GM23338 (cell line): ENCODE data around the gene CXCL12. TPM values are rescaled to one million over a fixed set of nuclear protein-coding genes. Genes with fewer than 3 reads are reported as not detected.
A peak's percentile ranks its signal among the peaks of the same experiment; 100 is the strongest.

Experiments used
- ATAC-seq: fragments of 200-7000 bp; cut with Tn5 transposase; 3 replicates; pipeline ENCODE4 v1.9.1; 2020
- DNase-seq: peaks from one replicate; pipeline ENCODE4 v3.0.0-alpha.2; 2015; ENCODE audit warnings: low spot score
- H2AFZ ChIP-seq: fragments of 200-600 bp; sonication (generic); 2 replicates; pipeline ENCODE4 v1.8.0; 2016; ENCODE audit warnings: antibody characterized with exemption, mild to moderate bottlenecking, moderate library complexity
- H3F3A ChIP-seq: fragments of 200-600 bp; sonication (generic); replicated peaks from 2 replicates; pipeline ENCODE4 v1.8.0; 2017; ENCODE audit warnings: antibody characterized with exemption, mixed run types, low read depth
- H3K27ac ChIP-seq: fragments of 200-600 bp; sonication (generic); 2 replicates; pipeline ENCODE4 v1.6.1; 2016; ENCODE audit warnings: low read depth
- H3K27me3 ChIP-seq: fragments of 200-600 bp; sonication (generic); 2 replicates; pipeline ENCODE4 v1.8.0; 2016; ENCODE audit warnings: mild to moderate bottlenecking, mixed run types, moderate library complexity; ENCODE audit not compliant: insufficient read depth
- H3K36me3 ChIP-seq: fragments of 200-600 bp; sonication (generic); 2 replicates; pipeline ENCODE4 v1.8.0; 2016; ENCODE audit warnings: mild to moderate bottlenecking; ENCODE audit not compliant: insufficient read depth
- H3K4me1 ChIP-seq: fragments of 200-600 bp; sonication (generic); 2 replicates; pipeline ENCODE4 v1.8.0; 2016; ENCODE audit warnings: mild to moderate bottlenecking, moderate library complexity; ENCODE audit not compliant: insufficient read depth
- H3K4me2 ChIP-seq: fragments of 200-600 bp; sonication (generic); 2 replicates; pipeline ENCODE4 v1.7.1; 2017; ENCODE audit warnings: mixed run types
- H3K4me3 ChIP-seq: fragments of 200-600 bp; sonication (generic); 2 replicates; pipeline ENCODE4 v1.6.1; 2016; ENCODE audit warnings: mixed run types
- H3K79me2 ChIP-seq: fragments of 200-600 bp; sonication (generic); replicated peaks from 2 replicates; pipeline ENCODE4 v1.8.0; 2017; ENCODE audit warnings: mild to moderate bottlenecking; ENCODE audit not compliant: insufficient read depth
- H3K9me2 ChIP-seq: fragments of 200-600 bp; sonication (generic); 2 replicates; pipeline ENCODE4 v1.8.0; 2017; ENCODE audit not compliant: insufficient read depth
- H4K20me1 ChIP-seq: fragments of 200-600 bp; sonication (generic); replicated peaks from 2 replicates; pipeline ENCODE4 v1.8.0; 2017; ENCODE audit warnings: mild to moderate bottlenecking; ENCODE audit not compliant: insufficient read depth
- H3K27ac Mint-ChIP-seq: 2 replicates; pipeline ENCODE4 v1.8.0; 2020; ENCODE audit warnings: inconsistent platforms, mild to moderate bottlenecking, moderate library complexity, mixed read lengths
- H3K27me3 Mint-ChIP-seq: 3 replicates; pipeline ENCODE4 v1.8.0; 2022; ENCODE audit warnings: low read depth, mild to moderate bottlenecking, moderate library complexity, mixed read lengths, inconsistent platforms; ENCODE audit not compliant: insufficient read depth, poor library complexity
- H3K36me3 Mint-ChIP-seq: 3 replicates; pipeline ENCODE4 v1.8.0; 2021; ENCODE audit warnings: low read depth, mild to moderate bottlenecking, inconsistent platforms, moderate library complexity, mixed read lengths
- H3K4me1 Mint-ChIP-seq: 3 replicates; pipeline ENCODE4 v1.8.0; 2020; ENCODE audit warnings: mild to moderate bottlenecking, inconsistent platforms, mixed read lengths
- H3K4me3 Mint-ChIP-seq: 3 replicates; pipeline ENCODE4 v1.8.0; 2021; ENCODE audit warnings: moderate library complexity, mild to moderate bottlenecking, inconsistent platforms, mixed read lengths
- H3K9me3 Mint-ChIP-seq: 3 replicates; pipeline ENCODE4 v1.8.0; 2020; ENCODE audit warnings: moderate library complexity, mild to moderate bottlenecking, inconsistent platforms, mixed read lengths
- CREB1 ChIP-seq: fragments of 250-450 bp; sonication (Bioruptor Pico); IDR thresholded peaks from 2 replicates; pipeline ENCODE4 v1.5.0; 2020; ENCODE audit warnings: low read depth, mild to moderate bottlenecking, moderate library complexity
- CTCF ChIP-seq, 2 experiments: fragments of 200-600 bp in 1 of 2; sonication (generic) in 1 of 2; conservative IDR thresholded peaks; 2 replicates each; pipeline versions ENCODE4 v1.5.1 to v1.6.1; 2016 to 2017; ENCODE audit warnings: antibody characterized with exemption in 2 of 2, low read depth in 2 of 2, mild to moderate bottlenecking in 2 of 2, moderate library complexity in 1 of 2
- ETS1 ChIP-seq: IDR thresholded peaks from 2 replicates; pipeline ENCODE4 v1.6.1; 2016; ENCODE audit warnings: antibody characterized with exemption
- EZH2 ChIP-seq: fragments of 200-600 bp; sonication (generic); IDR thresholded peaks from one replicate; pipeline ENCODE4 v1.8.0; 2017; ENCODE audit warnings: antibody characterized with exemption, mild to moderate bottlenecking, low read depth; ENCODE audit not compliant: unreplicated experiment
- EZH2phosphoT487 ChIP-seq: fragments of 200-600 bp; sonication (generic); IDR thresholded peaks from one replicate; pipeline ENCODE4 v1.8.1; 2018; ENCODE audit warnings: antibody characterized with exemption; ENCODE audit not compliant: unreplicated experiment
- JUNB ChIP-seq: IDR thresholded peaks from one replicate; pipeline ENCODE4 v1.6.1; 2016; ENCODE audit warnings: antibody characterized with exemption; ENCODE audit not compliant: unreplicated experiment
- NANOG ChIP-seq: IDR thresholded peaks from 2 replicates; pipeline ENCODE4 v1.6.1; 2016; ENCODE audit warnings: antibody characterized with exemption, borderline replicate concordance
- POLR2AphosphoS5 ChIP-seq: IDR thresholded peaks from 2 replicates; pipeline ENCODE4 v1.6.1; 2016; ENCODE audit warnings: antibody characterized with exemption, low read depth
- REST ChIP-seq: IDR thresholded peaks from one replicate; pipeline ENCODE4 v1.6.1; 2018; ENCODE audit warnings: antibody characterized with exemption; ENCODE audit not compliant: unreplicated experiment
- STAT1 ChIP-seq: IDR thresholded peaks from one replicate; pipeline ENCODE4 v1.6.1; 2016; ENCODE audit warnings: antibody characterized with exemption; ENCODE audit not compliant: unreplicated experiment
- ZNF114 ChIP-seq: fragments of 250-450 bp; sonication (Bioruptor Pico); IDR thresholded peaks from 2 replicates; pipeline ENCODE4 v1.5.0; 2020; ENCODE audit warnings: mild to moderate bottlenecking, moderate library complexity
- ZNF331 ChIP-seq: fragments of 250-450 bp; sonication (Bioruptor Pico); IDR thresholded peaks from 2 replicates; pipeline ENCODE4 v1.5.0; 2020; ENCODE audit warnings: low read depth, mild to moderate bottlenecking, moderate library complexity
- ZNF462 ChIP-seq: fragments of 250-450 bp; sonication (Bioruptor Pico); IDR thresholded peaks from 2 replicates; pipeline ENCODE4 v1.5.0; 2020; ENCODE audit warnings: mild to moderate bottlenecking, moderate library complexity
- long read RNA-seq: library from polyadenylated mRNA; unstranded; transcript quantifications from one replicate; pipeline ENCODE4 v2.0.0, GENCODE V29; 2020; ENCODE audit not compliant: unreplicated experiment
- polyA plus RNA-seq: library from polyadenylated mRNA; unstranded; fragments of >200 nt; fragmentation: Nextera tagmentation; extraction: Ambion mirVana; gene quantifications from 2 replicates; pipeline ENCODE4 v1.2.1, GENCODE V29; 2016
- total RNA-seq: library from RNA; depleted of rRNA; stranded (reverse); fragments of >200 nt; shearing (Covaris generic); gene quantifications from 2 replicates; pipeline ENCODE4 v1.2.3, GENCODE V29; 2014; rRNA removed

Gene CXCL12
- total RNA-seq: 47.3 and 53.8 TPM in 2 replicates
- polyA plus RNA-seq: 58.5 and 63.7 TPM in 2 replicates
- long read RNA-seq, transcript CXCL12-205 (4 exons, 1,052 nt): minor isoform, 8 of 56 reads
- long read RNA-seq, transcript CXCL12-201 (3 exons, 1,857 nt): major isoform, 34 of 56 reads
- long read RNA-seq, partial matches to known transcripts: 1 of 56 reads
- long read RNA-seq, other reads (novel, unspliced or antisense): 11 of 56 reads

GRCh38 chr10:44385026-44385695, at the start of gene CXCL12:
Gene CXCL12, minus strand, starts transcription at chr10:44385097. Its CDS starts 92 bp downstream, at chr10:44385005.
- peak; percentile 25 for ATAC-seq
- TF ChIP-seq ZNF331 (CRISPR knock-in tag) (no peak), REST (no peak), NANOG (no peak), CREB1 (CRISPR knock-in tag) (no peak), CTCF (conservative IDR thresholded peaks at IDR 0.05; ENCODE audit: low read depth in 2 of 2) (no peak), EZH2 (peak; percentile 45), JUNB (no peak), ZNF114 (CRISPR knock-in tag) (no peak), EZH2phosphoT487 (no peak), STAT1 (no peak), ZNF462 (CRISPR knock-in tag) (no peak), POLR2AphosphoS5 (peak; percentile 59), ETS1 (no peak)

More at GRCh38 chr10:44385026-44385695, at the start of gene CXCL12:
- Histone ChIP-seq H3K4me2 (peak within 1 kb of the TSS; percentile 96), H3K4me1 (peaks cover 35% of the 10 kb centered on the region), H3K27me3 (peaks cover 35% of the 10 kb centered on the region), H4K20me1 (no peaks in the 10 kb centered on the region), H2AFZ (peak within 1 kb of the TSS; percentile 84), H3K36me3 (peaks cover 5% of the 10 kb centered on the region; the same call in 1 of the 2 replicates), H3K27ac (no peak within 1 kb of the TSS), H3K9me2 (no peaks in the 10 kb centered on the region), H3F3A (peaks cover 6% of the 10 kb centered on the region; the same call in 1 of the 2 replicates), H3K4me3 (peak within 1 kb of the TSS; percentile 85), H3K79me2 (peaks cover 43% of the 10 kb centered on the region)
- Mint-ChIP-seq H3K27ac (no peak within 1 kb of the TSS), H3K4me3 (peak within 1 kb of the TSS; percentile 84), H3K9me3 (peaks cover 3% of the 10 kb centered on the region; the same call in 2 of the 3 replicates), H3K4me1 (peaks cover 38% of the 10 kb centered on the region), H3K27me3 (peaks cover 18% of the 10 kb centered on the region), H3K36me3 (peaks cover 20% of the 10 kb centered on the region)
- DNase-seq: no peak
